Endometrium (tissue), 2 donors: ENCODE data around the gene ISCU.
"Not testable (repeated sequence)": the region's sequence is repeated elsewhere in the genome, so short reads cannot be mapped to it uniquely, and the experiment has no call there.

Source experiments
- FAIRE-seq: peaks from 2 replicates; lab custom pipeline; 2012; peaks lifted over from hg19 to GRCh38; lab: Jason Lieb, UNC
- donor health status: control.
- donor health status: control.

The ISCU gene

GRCh38 chr12:108605000-108605689 lies 42.7 kb downstream of the ISCU start:
- FAIRE-seq = no peak

- no peak for FAIRE-seq
These were observed 43.5 kb downstream of the ISCU start for GRCh38 chr12:108605690-108606406.

GRCh38 chr12:108606492-108606891 lies 44.1 kb downstream of the ISCU start:
- no peak for FAIRE-seq

- no peak for FAIRE-seq
These were observed 45.7 kb downstream of the ISCU start for GRCh38 chr12:108607981-108608600.

- no peak for FAIRE-seq
These were observed 46.2 kb downstream of the ISCU start for GRCh38 chr12:108608616-108609015.

GRCh38 chr12:108609537-108610335 lies 47.3 kb downstream of the ISCU start:
- FAIRE-seq = peak; percentile 83

- no peak for FAIRE-seq
These were observed 48.0 kb downstream of the ISCU start for GRCh38 chr12:108610336-108610815.

- FAIRE-seq = no peak
These were observed 48.6 kb downstream of the ISCU start for GRCh38 chr12:108610856-108611605.

GRCh38 chr12:108611884-108612415 lies 49.6 kb downstream of the ISCU start:
- FAIRE-seq = no peak

- no peak for FAIRE-seq
These were observed 50.4 kb downstream of the ISCU start for GRCh38 chr12:108612788-108613282.

GRCh38 chr12:108613548-108613947 lies 51.2 kb downstream of the ISCU start:
- FAIRE-seq = no peak

- FAIRE-seq = no peak
These were observed 51.6 kb downstream of the ISCU start for GRCh38 chr12:108614041-108614440.

- no peak for FAIRE-seq
These were observed 52.2 kb downstream of the ISCU start for GRCh38 chr12:108614639-108615038.

- no peak for FAIRE-seq
These were observed 53.5 kb downstream of the ISCU start for GRCh38 chr12:108615918-108616317.

GRCh38 chr12:108616359-108616758 lies 54.0 kb downstream of the ISCU start:
- no peak for FAIRE-seq

- no peak for FAIRE-seq
These were observed 54.8 kb downstream of the ISCU start for GRCh38 chr12:108616941-108617858.

- no peak for FAIRE-seq
These were observed 55.9 kb downstream of the ISCU start for GRCh38 chr12:108618079-108618952.

- not testable (repeated sequence) for FAIRE-seq
These were observed 56.5 kb downstream of the ISCU start for GRCh38 chr12:108618953-108619274.
